Measurements from ENCODE around the gene DNAJC5. TPM values are rescaled to one million over a fixed set of nuclear protein-coding genes. Genes with fewer than 3 reads are reported as not detected.

Gene DNAJC5
- total and polyA plus RNA-seq, 9 of the 15 experiments (the other 6 are each of a cell fraction or from before 2014, with no cell fraction given): 0.95 to 42.8 (median 23.4) TPM

GRCh38 chr20:63846128-63846771 is 48.7 kb upstream of the DNAJC5 start (continued):
- no peak for TF ChIP-seq GTF2B (IDR thresholded peaks at IDR 0.05; ENCODE audit: extremely low read depth, insufficient read length)
- no peak for TF ChIP-seq HNRNPLL (IDR thresholded peaks at IDR 0.05; ENCODE audit: low read depth, low read length, poor library complexity, severe bottlenecking)
- TF ChIP-seq PCBP2 (IDR thresholded peaks at IDR 0.05; ENCODE audit: low read depth, low read length, poor library complexity, severe bottlenecking): no peak
- no peak for TF ChIP-seq MCM5 (IDR thresholded peaks at IDR 0.05; ENCODE audit: low read depth)
- peak; percentile 35; the same call in 1 of the 2 replicates for TF ChIP-seq JUND (IDR thresholded peaks at IDR 0.05; ENCODE audit: borderline replicate concordance, low read depth, low read length)
- TF ChIP-seq JUND (tag; IDR thresholded peaks at IDR 0.05; ENCODE audit: borderline replicate concordance, low read depth, low read length): no peak; the same call in 2 of the 3 replicates
- TF ChIP-seq HMGXB4 (CRISPR knock-in tag; IDR thresholded peaks at IDR 0.05): no peak
- TF ChIP-seq ZNF232 (CRISPR knock-in tag; IDR thresholded peaks at IDR 0.05): no peak
- peak; percentile 60; the same call in 1 of the 2 replicates for TF ChIP-seq MTA3 (IDR thresholded peaks at IDR 0.05; ENCODE audit: borderline replicate concordance)
- no peak for TF ChIP-seq RERE (CRISPR knock-in tag; IDR thresholded peaks at IDR 0.05; ENCODE audit: borderline replicate concordance)
- peak; percentile 92 for TF ChIP-seq ESRRA (IDR thresholded peaks at IDR 0.05; ENCODE audit: borderline replicate concordance, low read depth)
- TF ChIP-seq HINFP (tag; conservative IDR thresholded peaks at IDR 0.05; ENCODE audit: low read depth): peak; percentile 64; the same call in 1 of the 2 replicates
- TF ChIP-seq ZNF239 (CRISPR knock-in tag; IDR thresholded peaks at IDR 0.05): no peak
- TF ChIP-seq KLF10 (CRISPR knock-in tag; IDR thresholded peaks at IDR 0.05): no peak
- TF ChIP-seq ELK3 (CRISPR knock-in tag; IDR thresholded peaks at IDR 0.05): no peak
